Measurements from ENCODE around the gene SMARCAD1.

- TF ChIP-seq EZH2phosphoT487 (IDR thresholded peaks at IDR 0.05; ENCODE audit: insufficient read depth, low read depth) (no peak), EZH2 (IDR thresholded peaks at IDR 0.05; ENCODE audit: insufficient read depth, poor library complexity, severe bottlenecking) (no peak)
Measured at GRCh38 chr4:94235825-94236224, 28.2 kb downstream of the SMARCAD1 start.
